IgD-negative memory B cell (primary cell): ENCODE measurements around the gene IL17B. TPM values are rescaled to one million over a fixed set of nuclear protein-coding genes. Genes with fewer than 3 reads are reported as not detected.

ENCODE experiments used
- H3K27ac Mint-ChIP-seq, 3 donors: one replicate each; pipeline ENCODE4 v1.8.0; 2020 to 2022; ENCODE audit warnings: mild to moderate bottlenecking in 3 of 3, mixed read lengths in 3 of 3, moderate library complexity in 1 of 3
- H3K27me3 Mint-ChIP-seq: one replicate; pipeline ENCODE4 v1.8.0; 2021; ENCODE audit warnings: mixed read lengths
- H3K36me3 Mint-ChIP-seq: one replicate; pipeline ENCODE4 v1.8.0; 2020; ENCODE audit warnings: mild to moderate bottlenecking, mixed read lengths
- H3K4me1 Mint-ChIP-seq, 3 donors: one replicate each; pipeline ENCODE4 v1.8.0; 2020 to 2022; ENCODE audit warnings: mixed read lengths in 3 of 3, mild to moderate bottlenecking in 1 of 3
- H3K4me3 Mint-ChIP-seq, 4 donors: one replicate each; pipeline ENCODE4 v1.8.0; 2020 to 2022; ENCODE audit warnings: mild to moderate bottlenecking in 4 of 4, mixed read lengths in 4 of 4, moderate library complexity in 3 of 4
- H3K9me3 Mint-ChIP-seq, 3 donors: one replicate each; pipeline ENCODE4 v1.8.0; 2020 to 2021; ENCODE audit warnings: mixed read lengths in 3 of 3, mild to moderate bottlenecking in 1 of 3
- polyA plus RNA-seq: library from polyadenylated mRNA; unstranded; fragments of 300-500 nt; fragmentation: Illumina TruSeq; gene quantifications from one replicate; pipeline ENCODE4 v1.2.3, GENCODE V29; 2021

Gene IL17B, protein sequence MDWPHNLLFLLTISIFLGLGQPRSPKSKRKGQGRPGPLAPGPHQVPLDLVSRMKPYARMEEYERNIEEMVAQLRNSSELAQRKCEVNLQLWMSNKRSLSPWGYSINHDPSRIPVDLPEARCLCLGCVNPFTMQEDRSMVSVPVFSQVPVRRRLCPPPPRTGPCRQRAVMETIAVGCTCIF
- polyA plus RNA-seq = not detected

DNA sequence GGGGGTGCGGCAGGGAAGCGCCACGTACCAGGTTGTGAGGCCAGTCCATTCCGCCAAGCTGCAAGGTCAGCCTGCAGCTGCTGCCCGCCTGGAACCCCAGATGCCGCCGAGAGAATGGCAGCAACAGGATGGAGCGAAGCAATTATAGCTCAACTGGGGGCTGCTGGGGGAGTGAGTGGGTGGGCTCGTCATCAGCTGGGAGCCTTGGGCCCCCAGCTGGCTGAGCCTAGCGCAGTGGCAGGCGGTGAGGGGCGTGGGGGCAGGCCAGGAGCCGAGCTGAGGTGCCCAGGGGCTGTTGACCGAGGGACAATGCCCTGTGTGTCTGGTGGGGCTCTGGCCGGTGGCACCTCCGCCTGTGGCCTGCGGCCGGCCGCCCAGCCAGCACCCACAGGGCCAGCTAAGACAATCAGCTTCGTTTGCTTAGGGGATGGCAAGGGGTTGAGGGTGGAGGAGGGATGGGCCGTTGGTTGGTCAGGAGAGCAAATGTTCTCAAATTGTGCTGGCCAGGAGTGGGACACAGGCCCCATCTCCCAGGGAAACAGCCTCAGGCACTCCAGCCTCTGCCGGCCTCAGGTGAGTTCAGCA lies at the start of gene IL17B:
IL17B (minus strand) TSS at position 116 of the 585 bp plus-strand sequence; CDS start at position 49, 67 bp downstream.
- no peaks in the 10 kb centered on the region for H3K36me3 Mint-ChIP-seq
- H3K4me1 Mint-ChIP-seq = peaks cover 0 to 3% (median 1%) of the 10 kb centered on the region in 3 donors
- no peak within 1 kb of the TSS for H3K27ac Mint-ChIP-seq
- peaks cover 5% of the 10 kb centered on the region for H3K27me3 Mint-ChIP-seq
- no peak within 1 kb of the TSS for H3K4me3 Mint-ChIP-seq
- H3K9me3 Mint-ChIP-seq = no peaks in the 10 kb centered on the region

DNA sequence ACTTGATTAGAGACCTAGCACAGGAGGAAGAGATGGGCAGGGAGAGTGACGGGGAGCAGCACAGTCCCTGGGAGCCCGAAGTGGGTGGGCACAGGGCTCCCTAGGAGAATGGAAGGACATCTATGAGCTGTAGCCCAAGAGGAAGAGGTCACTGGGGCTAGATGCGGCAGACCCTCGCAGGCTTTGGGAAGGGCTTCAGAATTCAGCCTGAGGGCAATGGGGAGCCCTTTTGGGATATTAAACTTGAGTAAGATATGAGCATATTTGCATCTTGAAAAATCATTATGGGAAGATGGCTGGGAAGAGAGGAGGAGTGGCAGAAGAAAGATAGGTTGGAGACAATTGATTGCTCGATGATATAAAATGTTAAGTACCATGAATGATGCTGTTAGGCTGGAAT lies 48.9 kb upstream of the IL17B start:
- Mint-ChIP-seq H3K27me3 (peaks cover 11% of the 10 kb centered on the region), H3K36me3 (no peaks in the 10 kb centered on the region), H3K4me3 (no peak overlapping the region), H3K4me1 (no peaks in the 10 kb centered on the region), H3K27ac (no peak overlapping the region), H3K9me3 (no peaks in the 10 kb centered on the region)

DNA sequence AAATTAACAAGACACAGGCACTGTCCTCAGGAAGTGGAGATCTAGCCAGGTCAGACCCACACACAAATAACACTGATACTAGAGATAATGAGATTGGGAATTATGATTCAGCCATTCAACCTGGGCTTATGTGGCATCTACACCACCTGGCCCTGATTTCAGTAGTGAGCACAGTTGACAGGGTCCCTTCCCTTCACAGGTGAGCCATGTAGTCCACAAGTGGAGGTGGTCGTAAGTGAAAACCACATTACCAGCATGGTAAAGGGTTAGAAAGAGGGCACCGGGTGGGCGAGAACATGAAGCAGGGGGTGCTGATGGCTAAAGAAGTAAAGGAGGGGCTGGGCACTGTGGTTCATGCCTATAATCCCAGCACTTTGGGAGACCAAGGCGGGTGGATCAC lies 48.3 kb upstream of the IL17B start:
- no peak overlapping the region for H3K27ac Mint-ChIP-seq
- no peak overlapping the region for H3K4me3 Mint-ChIP-seq
- no peaks in the 10 kb centered on the region for H3K9me3 Mint-ChIP-seq
- no peaks in the 10 kb centered on the region for H3K36me3 Mint-ChIP-seq
- H3K27me3 Mint-ChIP-seq = peaks cover 11% of the 10 kb centered on the region
- no peaks in the 10 kb centered on the region for H3K4me1 Mint-ChIP-seq

DNA sequence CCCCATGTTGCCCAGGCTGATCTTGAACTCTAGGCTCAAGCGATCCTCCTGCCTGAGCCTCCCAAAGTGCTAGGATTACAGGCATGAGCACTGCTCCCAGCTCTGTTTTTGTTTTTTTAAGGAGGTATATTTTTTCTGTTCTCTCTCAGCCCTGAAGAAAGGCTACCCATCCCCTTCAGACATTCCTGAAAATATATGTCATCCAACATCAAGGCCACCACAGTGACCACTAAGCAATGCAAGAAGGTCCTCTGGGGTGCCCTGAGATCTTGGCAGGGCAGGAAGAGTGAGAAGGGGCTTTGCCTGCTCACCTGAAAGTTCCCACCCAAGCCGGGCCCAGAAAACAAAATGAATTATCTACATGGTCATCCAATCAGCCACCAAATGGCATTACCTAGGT lies 47.8 kb upstream of the IL17B start:
- H3K4me3 Mint-ChIP-seq = no peak overlapping the region
- no peak overlapping the region for H3K27ac Mint-ChIP-seq
- H3K4me1 Mint-ChIP-seq = peaks cover 0 to 2% (median 0%) of the 10 kb centered on the region in 3 donors

DNA sequence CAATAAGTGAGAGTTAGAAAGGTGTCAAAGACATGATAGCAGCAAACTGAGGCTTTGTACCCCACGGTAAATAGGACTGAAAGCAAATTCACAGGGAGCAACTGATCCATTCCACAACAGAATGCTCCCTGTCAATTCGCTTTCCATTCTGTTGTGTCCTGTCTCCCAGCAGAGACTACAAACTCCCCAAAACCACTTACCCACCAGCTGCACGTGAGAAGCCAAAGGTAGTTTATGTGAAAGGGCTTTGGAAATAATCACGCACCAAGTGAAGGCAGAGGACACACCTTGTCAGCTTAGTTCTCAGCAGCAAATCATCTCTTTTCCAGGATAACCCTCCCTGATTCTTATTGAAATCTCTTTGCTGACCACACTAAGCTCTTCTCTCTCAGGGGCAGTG lies 46.6 kb upstream of the IL17B start:
- peaks cover 0 to 2% (median 0%) of the 10 kb centered on the region in 3 donors for H3K4me1 Mint-ChIP-seq
- H3K9me3 Mint-ChIP-seq = no peaks in the 10 kb centered on the region
- H3K4me3 Mint-ChIP-seq = no peak overlapping the region
- H3K36me3 Mint-ChIP-seq = no peaks in the 10 kb centered on the region
- peaks cover 11% of the 10 kb centered on the region for H3K27me3 Mint-ChIP-seq
- H3K27ac Mint-ChIP-seq = no peak overlapping the region

More for the DNA sequence above, 47.8 kb upstream of the IL17B start:
- H3K9me3 Mint-ChIP-seq = no peaks in the 10 kb centered on the region
- H3K36me3 Mint-ChIP-seq = no peaks in the 10 kb centered on the region
- peaks cover 11% of the 10 kb centered on the region for H3K27me3 Mint-ChIP-seq

DNA sequence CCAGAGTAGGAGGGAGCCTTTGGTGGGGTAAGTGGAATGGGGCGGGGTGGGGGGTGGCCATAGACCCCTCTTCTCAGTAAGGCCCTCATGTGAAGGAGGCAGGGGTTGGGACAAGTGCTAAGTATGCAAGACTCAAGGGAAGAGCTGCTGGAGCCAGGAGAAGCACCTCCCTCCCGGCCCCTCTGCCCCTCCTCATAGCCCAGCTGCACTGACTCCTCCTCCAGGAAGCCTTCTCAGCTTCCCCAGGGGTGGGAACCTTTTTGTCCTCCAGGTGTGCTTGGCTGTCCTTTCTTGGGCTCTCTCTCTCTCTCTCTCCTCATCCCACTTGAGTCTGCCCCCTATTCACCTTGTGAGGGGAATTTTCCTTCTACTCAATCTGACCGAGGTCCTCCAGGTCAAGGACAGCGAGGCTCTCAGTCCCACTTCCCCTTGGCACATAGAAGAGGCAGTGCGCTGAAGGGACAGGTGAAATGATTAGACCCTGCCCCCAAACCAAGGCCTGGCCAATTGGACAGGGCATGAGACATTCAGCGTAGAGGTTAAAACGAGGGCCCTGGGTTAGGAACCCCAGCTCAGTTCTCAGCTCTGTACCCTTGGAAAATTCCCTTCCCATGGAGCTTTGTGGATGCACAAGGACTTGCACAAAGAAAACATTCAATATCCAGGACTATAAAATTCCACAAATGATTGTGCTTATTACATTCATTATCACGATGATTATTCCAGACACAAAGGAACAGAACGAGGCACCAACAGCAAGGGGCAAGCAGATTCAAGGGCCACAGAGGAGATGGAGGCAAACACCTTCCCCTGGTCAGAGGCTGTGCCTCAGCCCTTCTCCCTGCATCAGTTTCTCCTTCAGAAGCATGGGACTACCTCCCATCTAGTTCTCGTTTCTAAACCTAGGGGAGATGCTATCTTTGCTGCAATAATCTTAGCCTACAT lies 45.6 kb upstream of the IL17B start:
- Mint-ChIP-seq H3K4me3 (no peak overlapping the region), H3K27me3 (peaks cover 12% of the 10 kb centered on the region), H3K27ac (no peak overlapping the region), H3K9me3 (no peaks in the 10 kb centered on the region), H3K4me1 (peaks cover 0 to 2% (median 0%) of the 10 kb centered on the region in 3 donors), H3K36me3 (peaks cover 2% of the 10 kb centered on the region)

DNA sequence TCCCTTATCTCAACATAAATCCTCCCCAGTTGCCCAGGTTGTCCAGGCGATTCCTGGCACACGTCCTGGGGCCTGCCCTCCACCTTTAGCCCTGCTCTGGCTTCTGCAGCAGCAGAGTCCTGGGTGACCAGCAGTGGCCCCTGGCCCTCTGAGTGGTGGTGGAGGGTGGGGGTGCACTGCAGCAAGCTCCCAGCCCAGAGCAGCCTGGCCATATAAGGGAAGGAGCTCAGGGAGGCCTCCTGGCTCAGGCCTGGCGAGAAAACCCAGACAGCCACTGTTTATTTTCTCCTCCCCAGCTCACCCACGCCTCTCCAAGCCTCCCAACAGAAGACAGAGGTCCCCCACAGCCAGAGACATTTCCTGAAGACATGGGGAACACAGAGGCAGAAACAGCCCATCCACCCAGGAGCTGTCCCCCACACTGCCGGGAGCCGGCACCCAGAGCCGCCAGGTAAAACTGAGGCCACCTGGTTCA lies 44.7 kb upstream of the IL17B start:
- Mint-ChIP-seq H3K9me3 (no peaks in the 10 kb centered on the region), H3K4me3 (no peak overlapping the region), H3K27ac (no peak overlapping the region), H3K27me3 (peaks cover 11% of the 10 kb centered on the region), H3K36me3 (peaks cover 2% of the 10 kb centered on the region), H3K4me1 (peaks cover 0 to 2% (median 0%) of the 10 kb centered on the region in 3 donors)

DNA sequence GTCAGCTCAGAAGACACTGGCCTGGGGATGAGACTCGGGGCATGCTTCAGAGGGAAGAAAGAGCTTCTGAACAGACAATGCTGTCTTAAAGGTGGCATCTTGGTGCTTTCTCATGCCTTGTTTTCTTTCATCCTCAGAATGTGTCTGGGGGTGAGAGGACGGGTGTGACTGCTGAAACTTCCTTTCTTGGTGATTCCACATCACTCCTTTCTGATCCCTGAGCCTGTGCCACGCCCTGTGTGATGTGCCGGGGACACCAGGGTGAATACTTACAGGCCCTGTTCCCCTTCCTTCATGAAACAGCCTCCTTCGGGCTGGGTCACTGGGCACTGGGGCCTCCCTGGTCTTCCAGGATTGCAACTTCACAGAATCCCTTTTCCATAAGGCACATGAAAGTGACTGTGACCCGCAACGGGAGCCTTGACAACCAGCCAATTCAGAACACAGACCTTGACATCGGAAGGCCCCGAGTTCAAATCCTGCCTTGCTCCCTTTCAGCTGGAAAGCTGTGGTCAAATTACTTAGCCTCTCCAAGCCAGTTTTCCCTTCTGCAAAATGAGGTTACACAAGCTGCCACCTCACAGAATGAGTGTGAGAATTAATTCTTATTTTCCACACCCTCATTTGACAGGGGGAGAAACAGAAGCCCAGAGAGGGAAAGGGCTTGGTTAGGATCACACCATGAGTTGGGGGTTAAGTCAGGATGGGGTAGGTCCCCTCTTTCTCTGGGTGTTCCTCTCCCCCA lies 44.1 kb upstream of the IL17B start:
- Mint-ChIP-seq H3K9me3 (no peaks in the 10 kb centered on the region), H3K4me1 (peaks cover 0 to 2% (median 0%) of the 10 kb centered on the region in 3 donors), H3K4me3 (no peak overlapping the region), H3K36me3 (peaks cover 2% of the 10 kb centered on the region), H3K27ac (no peak overlapping the region), H3K27me3 (peaks cover 11% of the 10 kb centered on the region)

DNA sequence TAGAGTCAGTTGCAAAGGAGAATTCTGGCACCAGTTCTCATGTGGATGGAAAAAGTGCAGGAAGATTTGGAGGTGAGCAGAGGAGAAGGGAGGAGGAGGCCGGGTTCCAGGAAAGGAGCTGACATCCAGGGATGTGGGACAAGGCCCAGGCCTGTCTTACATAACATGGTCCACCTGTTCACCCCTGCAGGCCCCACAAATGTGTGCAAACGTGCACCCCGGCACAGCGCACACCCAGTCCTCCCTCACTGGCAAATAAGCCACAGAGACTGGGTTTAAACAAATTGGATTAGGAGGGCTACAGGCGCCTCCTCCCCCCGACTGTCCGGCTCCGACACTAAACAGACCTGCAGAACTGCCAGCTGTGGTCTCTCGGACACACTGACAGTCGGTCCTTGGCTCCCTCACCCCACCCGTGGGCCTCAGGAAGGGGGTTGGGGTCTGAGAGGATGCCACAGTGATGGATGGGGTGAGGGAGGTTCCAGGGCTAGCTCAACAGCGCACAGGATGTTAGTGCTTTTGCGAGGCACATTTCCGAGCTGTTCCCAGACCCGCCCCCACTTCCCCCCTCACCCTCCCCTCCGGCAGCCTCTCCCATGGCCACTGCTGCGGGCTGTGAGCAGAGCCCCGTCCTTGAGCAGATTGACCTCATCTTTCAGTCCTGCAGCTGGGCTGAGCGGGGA lies 43.4 kb upstream of the IL17B start:
- Mint-ChIP-seq H3K27ac (no peak overlapping the region), H3K27me3 (peaks cover 12% of the 10 kb centered on the region), H3K36me3 (peaks cover 2% of the 10 kb centered on the region), H3K4me3 (no peak overlapping the region), H3K4me1 (peaks cover 0 to 2% (median 0%) of the 10 kb centered on the region in 3 donors), H3K9me3 (no peaks in the 10 kb centered on the region)

DNA sequence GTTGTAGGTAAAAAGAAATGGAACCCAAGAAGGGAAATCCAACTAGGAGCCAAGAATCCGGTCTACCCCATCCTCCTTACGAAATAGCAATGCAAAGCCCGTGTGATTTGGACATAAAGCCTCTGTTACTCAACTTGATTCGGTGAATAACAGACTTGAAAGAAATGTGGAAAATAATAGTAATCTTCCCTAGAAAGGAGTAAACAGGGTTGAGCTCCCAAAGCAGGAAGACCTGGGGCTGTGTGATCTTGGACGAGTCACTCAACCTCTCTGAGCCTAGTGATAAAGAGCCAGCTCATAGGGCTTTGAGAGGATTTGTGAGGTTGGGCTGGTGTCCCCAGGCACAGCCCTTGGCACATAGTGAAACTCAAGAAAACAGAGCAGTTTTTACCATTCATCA lies 42.7 kb upstream of the IL17B start:
- H3K4me1 Mint-ChIP-seq = peaks cover 0 to 2% (median 0%) of the 10 kb centered on the region in 3 donors
- H3K27me3 Mint-ChIP-seq = peaks cover 13% of the 10 kb centered on the region
- no peak overlapping the region for H3K27ac Mint-ChIP-seq
- peaks cover 2% of the 10 kb centered on the region for H3K36me3 Mint-ChIP-seq
- no peaks in the 10 kb centered on the region for H3K9me3 Mint-ChIP-seq
- no peak overlapping the region for H3K4me3 Mint-ChIP-seq

DNA sequence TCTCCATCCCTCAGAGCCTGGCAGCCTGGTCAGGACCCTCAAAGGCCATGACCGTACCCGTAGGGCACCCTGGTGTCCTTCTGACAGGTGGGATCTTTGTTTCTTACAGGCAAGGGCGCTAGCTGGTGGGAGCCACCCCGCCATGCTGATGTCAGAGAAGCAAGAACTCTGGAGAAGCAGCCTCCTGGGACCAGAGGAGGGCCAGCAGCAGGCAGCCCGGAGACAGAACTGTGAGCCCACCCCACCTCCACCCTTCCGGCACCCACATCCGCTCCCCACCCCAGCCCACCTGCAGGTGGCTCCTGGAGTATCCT lies 42.2 kb upstream of the IL17B start:
- Mint-ChIP-seq H3K36me3 (peaks cover 2% of the 10 kb centered on the region), H3K4me1 (peaks cover 0 to 2% (median 0%) of the 10 kb centered on the region in 3 donors), H3K27me3 (peaks cover 14% of the 10 kb centered on the region), H3K4me3 (no peak overlapping the region), H3K9me3 (no peaks in the 10 kb centered on the region), H3K27ac (no peak overlapping the region)

DNA sequence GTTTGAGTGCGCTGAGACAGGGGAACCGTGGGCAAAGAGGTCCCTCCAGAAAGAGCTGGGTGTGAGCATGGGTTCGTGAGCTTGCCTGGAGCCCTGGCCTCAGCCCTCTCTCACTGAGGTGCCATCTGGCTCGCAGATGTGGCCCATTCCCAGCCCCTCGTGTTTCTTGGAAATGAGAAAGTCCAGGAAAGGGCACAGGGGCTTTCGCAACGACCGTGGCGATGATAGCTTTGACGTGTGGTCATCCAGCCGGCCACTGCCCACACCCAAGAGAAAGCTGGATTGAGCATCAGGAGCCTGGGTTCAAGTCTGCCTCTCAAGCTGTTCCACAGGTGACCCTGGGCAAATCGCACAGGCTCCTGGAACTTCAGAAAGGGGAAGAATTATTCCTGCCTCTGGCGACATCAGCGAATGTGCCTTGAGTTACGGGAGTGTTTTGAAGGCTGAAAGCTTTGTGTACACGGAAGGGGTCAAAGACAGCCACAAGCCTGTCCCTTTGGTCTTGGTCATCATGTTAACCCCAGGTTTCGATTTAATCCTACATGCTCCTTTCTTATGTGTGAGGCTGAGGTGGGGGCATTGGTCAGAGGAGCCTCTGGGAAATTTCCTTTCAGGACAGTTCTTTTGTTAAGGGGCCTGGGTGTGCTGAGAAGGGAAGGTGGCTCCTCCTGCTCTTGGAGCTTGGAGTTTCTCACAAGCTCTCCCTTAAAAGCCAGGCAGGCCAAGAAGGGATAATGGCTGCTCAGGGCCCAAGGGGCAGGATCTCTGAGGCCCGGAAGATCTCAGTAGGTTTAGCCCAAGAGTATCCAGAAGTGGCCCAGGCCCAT lies 41.7 kb upstream of the IL17B start:
- Mint-ChIP-seq H3K27ac (no peak overlapping the region), H3K36me3 (peaks cover 4% of the 10 kb centered on the region), H3K9me3 (no peaks in the 10 kb centered on the region), H3K4me1 (peaks cover 0 to 2% (median 0%) of the 10 kb centered on the region in 3 donors), H3K27me3 (peaks cover 14% of the 10 kb centered on the region), H3K4me3 (no peak overlapping the region)

DNA sequence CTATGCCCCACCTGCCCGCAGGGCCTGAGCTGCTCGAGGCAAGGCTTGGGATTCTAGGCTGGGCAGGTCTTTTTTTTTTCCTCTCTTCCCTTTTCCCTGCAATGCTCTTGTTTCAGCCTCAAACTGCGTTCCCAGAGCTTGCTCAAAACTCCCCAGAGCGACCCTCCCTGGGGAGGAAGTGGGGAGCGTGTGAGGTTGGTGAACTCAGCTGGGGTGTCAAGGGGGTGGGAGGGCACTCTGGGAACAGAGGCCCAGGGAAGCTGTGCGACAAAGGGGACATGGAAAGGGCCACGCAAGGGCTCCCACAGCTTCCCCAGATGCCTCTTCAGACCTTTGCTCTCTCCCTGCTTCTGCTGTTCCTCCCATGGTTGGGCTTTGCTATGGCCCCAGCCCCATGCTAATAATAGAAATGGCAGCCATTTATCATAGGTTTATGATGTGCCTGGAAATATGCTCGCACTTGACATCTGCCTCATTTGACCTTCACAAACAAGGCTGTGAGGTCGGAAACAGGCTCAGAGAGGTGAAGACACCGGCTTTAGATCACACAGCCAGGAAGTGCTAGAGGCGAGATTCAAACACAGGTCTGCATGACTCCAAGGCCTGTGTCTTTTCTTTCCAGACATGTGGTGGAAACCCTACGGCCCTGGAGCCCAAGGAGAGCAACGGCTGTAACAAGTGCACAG lies 40.9 kb upstream of the IL17B start:
- Mint-ChIP-seq H3K4me3 (no peak overlapping the region), H3K4me1 (peaks cover 0 to 2% (median 0%) of the 10 kb centered on the region in 3 donors), H3K27me3 (peaks cover 13% of the 10 kb centered on the region), H3K36me3 (peaks cover 4% of the 10 kb centered on the region), H3K27ac (no peak overlapping the region), H3K9me3 (no peaks in the 10 kb centered on the region)
